ENCODE data around the gene PLSCR5. TPM values are rescaled to one million over a fixed set of nuclear protein-coding genes. Genes with fewer than 3 reads are reported as not detected.

PLSCR5 gene, protein sequence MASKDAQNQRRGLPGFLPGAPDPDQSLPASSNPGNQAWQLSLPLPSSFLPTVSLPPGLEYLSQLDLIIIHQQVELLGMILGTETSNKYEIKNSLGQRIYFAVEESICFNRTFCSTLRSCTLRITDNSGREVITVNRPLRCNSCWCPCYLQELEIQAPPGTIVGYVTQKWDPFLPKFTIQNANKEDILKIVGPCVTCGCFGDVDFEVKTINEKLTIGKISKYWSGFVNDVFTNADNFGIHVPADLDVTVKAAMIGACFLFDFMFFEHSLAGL
- total RNA-seq = not detected in 2 replicates

DNA sequence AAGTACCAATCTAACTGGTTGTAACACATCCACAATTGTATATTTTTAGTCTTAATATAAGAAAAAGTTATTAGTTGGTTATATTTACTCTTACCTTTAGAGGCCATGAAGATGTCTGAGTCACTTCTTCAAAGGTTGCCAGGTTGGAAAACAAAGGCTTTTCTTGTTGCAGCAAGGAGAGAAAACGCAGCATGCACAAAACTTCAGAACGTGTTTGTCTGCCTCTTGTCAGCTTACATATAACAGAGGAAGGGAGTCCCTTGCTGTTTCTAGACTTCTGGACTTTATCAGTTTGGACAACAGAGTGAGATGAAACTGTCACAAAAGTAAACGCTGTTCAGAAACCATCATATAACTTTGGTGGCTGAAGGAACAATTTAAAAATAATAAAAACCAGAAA, at the start of gene PLSCR5:
TSS of gene PLSCR5 (minus strand) at position 241 of the 400 bp plus-strand sequence. CDS start at position 107, 134 bp downstream.
- DNase-seq (ENCODE audit: insufficient read length, low spot score, missing footprints) = no peak
- H3K79me2 ChIP-seq (ENCODE audit: insufficient read depth, low read length) = no peaks in the 10 kb centered on the region
- H3K9me3 ChIP-seq (ENCODE audit: low read depth, low read length) = no peaks in the 10 kb centered on the region
- H3K27ac ChIP-seq (ENCODE audit: low read depth, low read length) = no peak within 1 kb of the TSS
- no peaks in the 10 kb centered on the region for H3K36me3 ChIP-seq (ENCODE audit: insufficient read depth, low read length)
- H3K4me1 ChIP-seq (ENCODE audit: insufficient read depth, low read length) = no peaks in the 10 kb centered on the region
- no peak within 1 kb of the TSS for H3K4me2 ChIP-seq (ENCODE audit: insufficient read depth, low read length)
- peaks cover 2% of the 10 kb centered on the region for H3K27me3 ChIP-seq (ENCODE audit: insufficient read depth, low read length)
- no peaks in the 10 kb centered on the region for H4K20me1 ChIP-seq (ENCODE audit: insufficient read depth, low read length)
- no peak within 1 kb of the TSS for H2AFZ ChIP-seq (ENCODE audit: low read length)
- TF ChIP-seq, protein P1, sequence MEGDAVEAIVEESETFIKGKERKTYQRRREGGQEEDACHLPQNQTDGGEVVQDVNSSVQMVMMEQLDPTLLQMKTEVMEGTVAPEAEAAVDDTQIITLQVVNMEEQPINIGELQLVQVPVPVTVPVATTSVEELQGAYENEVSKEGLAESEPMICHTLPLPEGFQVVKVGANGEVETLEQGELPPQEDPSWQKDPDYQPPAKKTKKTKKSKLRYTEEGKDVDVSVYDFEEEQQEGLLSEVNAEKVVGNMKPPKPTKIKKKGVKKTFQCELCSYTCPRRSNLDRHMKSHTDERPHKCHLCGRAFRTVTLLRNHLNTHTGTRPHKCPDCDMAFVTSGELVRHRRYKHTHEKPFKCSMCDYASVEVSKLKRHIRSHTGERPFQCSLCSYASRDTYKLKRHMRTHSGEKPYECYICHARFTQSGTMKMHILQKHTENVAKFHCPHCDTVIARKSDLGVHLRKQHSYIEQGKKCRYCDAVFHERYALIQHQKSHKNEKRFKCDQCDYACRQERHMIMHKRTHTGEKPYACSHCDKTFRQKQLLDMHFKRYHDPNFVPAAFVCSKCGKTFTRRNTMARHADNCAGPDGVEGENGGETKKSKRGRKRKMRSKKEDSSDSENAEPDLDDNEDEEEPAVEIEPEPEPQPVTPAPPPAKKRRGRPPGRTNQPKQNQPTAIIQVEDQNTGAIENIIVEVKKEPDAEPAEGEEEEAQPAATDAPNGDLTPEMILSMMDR (IDR thresholded peaks at IDR 0.05; ENCODE audit: extremely low read depth, low read depth, low read length) = no peak
- no peak within 1 kb of the TSS for H3K4me3 ChIP-seq (ENCODE audit: insufficient read depth, low read length)

DNA sequence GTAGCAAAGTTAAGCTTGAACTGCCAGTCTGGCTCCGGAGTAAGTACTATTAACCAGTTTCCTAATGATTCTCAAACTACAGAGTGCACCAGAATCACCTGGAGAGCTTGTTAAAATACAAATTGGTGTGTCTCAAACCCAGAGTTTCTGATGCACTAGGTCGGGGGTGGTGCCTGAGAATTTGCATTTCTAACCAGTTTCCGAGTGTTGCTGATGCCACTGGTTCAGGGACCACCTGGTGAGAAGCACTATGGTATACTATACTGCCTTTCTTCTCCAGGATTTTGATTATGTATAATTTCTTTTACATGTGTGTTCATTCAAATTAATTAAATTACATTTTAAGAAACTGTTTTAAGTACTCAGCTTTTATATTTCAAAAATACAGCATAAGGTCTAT, 48.8 kb upstream of the PLSCR5 start:
- no peaks in the 10 kb centered on the region for H3K79me2 ChIP-seq (ENCODE audit: insufficient read depth, low read length)
- H3K27me3 ChIP-seq (ENCODE audit: insufficient read depth, low read length) = no peaks in the 10 kb centered on the region
- H3K4me1 ChIP-seq (ENCODE audit: insufficient read depth, low read length) = no peaks in the 10 kb centered on the region
- no peaks in the 10 kb centered on the region for H3K9me3 ChIP-seq (ENCODE audit: low read depth, low read length)
- no peaks in the 10 kb centered on the region for H4K20me1 ChIP-seq (ENCODE audit: insufficient read depth, low read length)
- H2AFZ ChIP-seq (ENCODE audit: low read length) = no peak overlapping the region
- H3K36me3 ChIP-seq (ENCODE audit: insufficient read depth, low read length) = no peaks in the 10 kb centered on the region
- no peak overlapping the region for H3K27ac ChIP-seq (ENCODE audit: low read depth, low read length)
- TF ChIP-seq, protein P1 (IDR thresholded peaks at IDR 0.05; ENCODE audit: extremely low read depth, low read depth, low read length) = no peak
- H3K4me2 ChIP-seq (ENCODE audit: insufficient read depth, low read length) = no peak overlapping the region
- no peak overlapping the region for H3K4me3 ChIP-seq (ENCODE audit: insufficient read depth, low read length)
- no peak for DNase-seq (ENCODE audit: insufficient read length, low spot score, missing footprints)

DNA sequence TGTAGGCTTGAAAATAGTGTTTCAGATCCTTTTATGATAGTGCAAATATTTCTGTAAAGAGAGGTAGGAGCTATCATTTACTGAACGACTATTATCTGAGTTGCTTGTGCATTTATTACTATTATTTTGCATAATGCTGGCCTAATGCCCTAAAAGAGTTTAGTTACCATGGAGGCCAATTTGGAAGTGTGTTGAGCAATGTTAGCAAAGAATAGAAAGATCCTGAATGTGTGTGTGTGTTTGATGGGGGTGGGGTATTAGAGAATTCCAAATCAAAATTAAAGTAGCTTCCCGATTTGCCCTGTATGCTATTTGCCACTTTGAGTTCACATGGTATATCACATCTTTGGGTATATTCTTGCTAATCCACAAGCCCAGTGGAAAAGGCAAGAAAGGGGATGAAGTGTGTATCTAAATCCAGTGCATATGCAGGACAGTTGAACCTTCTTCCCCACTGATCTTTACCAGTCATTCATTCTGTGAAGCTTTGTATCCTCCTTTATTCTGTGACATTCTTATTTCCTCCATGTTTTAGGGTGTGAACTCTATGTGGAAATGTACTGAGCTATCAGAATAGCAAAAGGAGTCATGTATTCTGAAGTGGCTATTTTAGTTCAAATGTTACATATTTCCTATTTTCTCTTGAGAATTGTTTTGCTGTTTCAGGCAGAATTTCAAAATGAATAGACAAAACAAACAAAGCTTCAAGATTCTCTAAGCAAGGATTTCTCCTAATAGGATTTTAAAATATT, 45.7 kb upstream of the PLSCR5 start:
- Histone ChIP-seq H3K27ac (ENCODE audit: low read depth, low read length) (no peak overlapping the region), H3K4me2 (ENCODE audit: insufficient read depth, low read length) (no peak overlapping the region), H3K36me3 (ENCODE audit: insufficient read depth, low read length) (no peaks in the 10 kb centered on the region), H3K9me3 (ENCODE audit: low read depth, low read length) (no peaks in the 10 kb centered on the region), H3K27me3 (ENCODE audit: insufficient read depth, low read length) (no peaks in the 10 kb centered on the region), H4K20me1 (ENCODE audit: insufficient read depth, low read length) (no peaks in the 10 kb centered on the region), H3K4me1 (ENCODE audit: insufficient read depth, low read length) (no peaks in the 10 kb centered on the region), H2AFZ (ENCODE audit: low read length) (peak overlapping the region; percentile 37), H3K4me3 (ENCODE audit: insufficient read depth, low read length) (no peak overlapping the region), H3K79me2 (ENCODE audit: insufficient read depth, low read length) (no peaks in the 10 kb centered on the region)
- TF ChIP-seq, protein P1 (IDR thresholded peaks at IDR 0.05; ENCODE audit: extremely low read depth, low read depth, low read length) = no peak
- DNase-seq (ENCODE audit: insufficient read length, low spot score, missing footprints) = no peak

DNA sequence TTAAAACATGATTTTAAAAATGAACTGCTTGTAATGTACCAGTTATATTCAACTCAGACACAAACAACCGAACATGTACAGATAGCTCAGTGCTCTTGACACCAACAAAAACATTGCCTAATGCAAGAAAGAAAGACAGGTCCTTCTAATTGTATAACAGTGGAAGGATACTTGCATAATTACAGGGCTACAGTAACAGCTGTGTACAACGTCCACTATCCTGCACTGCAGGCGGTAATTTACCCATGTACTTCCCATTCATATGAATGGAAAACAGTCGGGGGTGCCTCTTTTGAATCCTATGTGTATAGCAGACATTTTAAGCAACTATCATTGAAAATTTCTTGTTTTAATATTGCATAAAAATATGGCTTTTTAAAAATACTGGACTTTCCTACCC, 41.1 kb upstream of the PLSCR5 start:
- Histone ChIP-seq H3K27me3 (ENCODE audit: insufficient read depth, low read length) (no peaks in the 10 kb centered on the region), H3K27ac (ENCODE audit: low read depth, low read length) (no peak overlapping the region), H3K36me3 (ENCODE audit: insufficient read depth, low read length) (no peaks in the 10 kb centered on the region), H3K79me2 (ENCODE audit: insufficient read depth, low read length) (no peaks in the 10 kb centered on the region), H2AFZ (ENCODE audit: low read length) (no peak overlapping the region), H3K4me3 (ENCODE audit: insufficient read depth, low read length) (no peak overlapping the region), H3K4me1 (ENCODE audit: insufficient read depth, low read length) (no peaks in the 10 kb centered on the region), H4K20me1 (ENCODE audit: insufficient read depth, low read length) (no peaks in the 10 kb centered on the region), H3K9me3 (ENCODE audit: low read depth, low read length) (no peaks in the 10 kb centered on the region), H3K4me2 (ENCODE audit: insufficient read depth, low read length) (no peak overlapping the region)
- TF ChIP-seq, protein P1 (IDR thresholded peaks at IDR 0.05; ENCODE audit: extremely low read depth, low read depth, low read length) = no peak
- no peak for DNase-seq (ENCODE audit: insufficient read length, low spot score, missing footprints)

Data from osteoblast (primary cell).